Suppressor macrophage treated with lipopolysaccharide for 1 hour (primary cell): ENCODE data around the gene TRIM72.
"Not testable (repeated sequence)": the region's sequence is repeated elsewhere in the genome, so short reads cannot be mapped to it uniquely, and the experiment has no call there.

Experiments
- DNase-seq, 3 donors: peaks; one replicate each; pipeline ENCODE4 v3.0.0-alpha.2; 2020 to 2022

The TRIM72 gene

GRCh38 chr16:31258366-31258765 is 44.4 kb downstream of the TRIM72 start:
- no peak for DNase-seq

GRCh38 chr16:31260136-31260931 is 46.4 kb downstream of the TRIM72 start:
- DNase-seq: peak in 2 of 3 donors; percentile 21 to 28

- no peak for DNase-seq
Measured at GRCh38 chr16:31262084-31262483, 48.2 kb downstream of the TRIM72 start.

- DNase-seq: peak; percentile 86 to 95 (median 95)
Measured at GRCh38 chr16:31265329-31266245, 51.7 kb downstream of the TRIM72 start.

GRCh38 chr16:31267332-31268032 is 53.6 kb downstream of the TRIM72 start:
- peak; percentile 66 to 82 (median 67) for DNase-seq

- no peak for DNase-seq
Measured at GRCh38 chr16:31268033-31268365, 54.1 kb downstream of the TRIM72 start.

GRCh38 chr16:31268891-31269290 is 55.0 kb downstream of the TRIM72 start:
- DNase-seq: no peak

GRCh38 chr16:31269541-31269940 is 55.6 kb downstream of the TRIM72 start:
- no peak for DNase-seq

- DNase-seq: not testable (repeated sequence)
Measured at GRCh38 chr16:31269973-31270372, 56.1 kb downstream of the TRIM72 start.

GRCh38 chr16:31270795-31271194 is 56.9 kb downstream of the TRIM72 start:
- DNase-seq: no peak

GRCh38 chr16:31271621-31272190 is 57.8 kb downstream of the TRIM72 start:
- DNase-seq: no peak

GRCh38 chr16:31273187-31273586 is 59.3 kb downstream of the TRIM72 start:
- DNase-seq: no peak

GRCh38 chr16:31273676-31274075 is 59.8 kb downstream of the TRIM72 start:
- no peak for DNase-seq

- DNase-seq: no peak
Measured at GRCh38 chr16:31274831-31275816, 61.2 kb downstream of the TRIM72 start.

GRCh38 chr16:31276600-31276999 is 62.7 kb downstream of the TRIM72 start:
- DNase-seq: no peak

GRCh38 chr16:31277659-31278260 is 63.8 kb downstream of the TRIM72 start:
- no peak for DNase-seq

- not testable (repeated sequence) for DNase-seq
Measured at GRCh38 chr16:31278853-31279252, 64.9 kb downstream of the TRIM72 start.
